ENCODE data around the gene SHISA8. TPM values are rescaled to one million over a fixed set of nuclear protein-coding genes. Genes with fewer than 3 reads are reported as not detected.

SHISA8 gene
- total RNA-seq, 1 donor from 2014 or later: not detected

GRCh38 chr22:41914611-41915034 is 251 bp downstream of the SHISA8 start:
- H3K36me3 ChIP-seq: no peaks in the 10 kb centered on the region
- intact Hi-C loops (cut with DNase I): no loop called here
- H3K9me3 ChIP-seq: no peaks in the 10 kb centered on the region
- peaks cover 13 to 19% of the 10 kb centered on the region in 2 donors for H3K4me1 ChIP-seq
- peak overlapping the region; percentile 47 to 62 for H3K4me3 ChIP-seq
- no peak overlapping the region for H3K27ac ChIP-seq
- TF ChIP-seq, protein P1, sequence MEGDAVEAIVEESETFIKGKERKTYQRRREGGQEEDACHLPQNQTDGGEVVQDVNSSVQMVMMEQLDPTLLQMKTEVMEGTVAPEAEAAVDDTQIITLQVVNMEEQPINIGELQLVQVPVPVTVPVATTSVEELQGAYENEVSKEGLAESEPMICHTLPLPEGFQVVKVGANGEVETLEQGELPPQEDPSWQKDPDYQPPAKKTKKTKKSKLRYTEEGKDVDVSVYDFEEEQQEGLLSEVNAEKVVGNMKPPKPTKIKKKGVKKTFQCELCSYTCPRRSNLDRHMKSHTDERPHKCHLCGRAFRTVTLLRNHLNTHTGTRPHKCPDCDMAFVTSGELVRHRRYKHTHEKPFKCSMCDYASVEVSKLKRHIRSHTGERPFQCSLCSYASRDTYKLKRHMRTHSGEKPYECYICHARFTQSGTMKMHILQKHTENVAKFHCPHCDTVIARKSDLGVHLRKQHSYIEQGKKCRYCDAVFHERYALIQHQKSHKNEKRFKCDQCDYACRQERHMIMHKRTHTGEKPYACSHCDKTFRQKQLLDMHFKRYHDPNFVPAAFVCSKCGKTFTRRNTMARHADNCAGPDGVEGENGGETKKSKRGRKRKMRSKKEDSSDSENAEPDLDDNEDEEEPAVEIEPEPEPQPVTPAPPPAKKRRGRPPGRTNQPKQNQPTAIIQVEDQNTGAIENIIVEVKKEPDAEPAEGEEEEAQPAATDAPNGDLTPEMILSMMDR (IDR thresholded peaks at IDR 0.05): no peak
- no peak for DNase-seq (ENCODE audit: low spot score in 2 of 2)
- peaks cover 40% of the 10 kb centered on the region for H3K27me3 ChIP-seq

DNA sequence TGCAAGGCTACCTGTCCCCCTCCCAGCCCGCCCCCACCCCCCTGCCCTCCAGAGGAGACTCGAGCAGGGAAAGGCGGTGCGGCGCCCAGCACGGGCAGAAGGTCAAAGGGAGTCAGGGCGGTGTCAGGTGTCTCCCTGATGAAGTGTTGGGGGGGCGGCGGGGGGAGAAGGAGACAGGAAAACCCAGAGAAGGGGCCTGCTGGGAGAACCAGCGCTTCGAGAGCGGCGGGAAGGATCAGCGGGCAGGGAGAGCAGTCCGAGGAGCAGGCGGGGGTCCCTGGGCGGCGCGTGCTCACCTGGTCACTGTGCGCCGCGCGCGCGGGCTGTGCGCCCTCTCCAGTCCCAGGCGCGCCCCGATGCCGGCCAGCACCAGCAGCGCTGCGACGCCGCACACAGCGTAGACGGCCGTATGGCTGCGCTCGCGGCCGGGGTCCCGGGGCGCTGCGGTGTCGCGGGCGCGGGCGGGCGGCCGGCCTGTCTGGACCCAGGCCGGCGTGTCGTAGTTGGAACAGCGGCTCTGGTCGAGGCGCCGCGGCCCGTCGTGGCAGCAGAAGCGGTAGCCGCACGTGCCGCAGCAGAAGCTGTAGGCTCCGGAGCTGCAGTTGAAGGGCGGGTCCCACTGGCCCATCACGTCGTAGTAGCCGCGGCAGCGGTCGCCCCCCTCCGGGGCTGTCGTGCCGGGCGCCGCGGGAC is 886 bp downstream of the SHISA8 start:
- TF ChIP-seq, protein P1 (IDR thresholded peaks at IDR 0.05): no peak
- Histone ChIP-seq H3K36me3 (no peaks in the 10 kb centered on the region), H3K4me1 (peaks cover 13 to 16% of the 10 kb centered on the region in 2 donors), H3K9me3 (no peaks in the 10 kb centered on the region), H3K4me3 (peak overlapping the region in 1 of 2 donors; percentile 26), H3K27me3 (peaks cover 40% of the 10 kb centered on the region), H3K27ac (no peak overlapping the region)
- intact Hi-C loops (cut with DNase I): no loop called here
- DNase-seq (ENCODE audit: low spot score in 2 of 2): no peak

DNA sequence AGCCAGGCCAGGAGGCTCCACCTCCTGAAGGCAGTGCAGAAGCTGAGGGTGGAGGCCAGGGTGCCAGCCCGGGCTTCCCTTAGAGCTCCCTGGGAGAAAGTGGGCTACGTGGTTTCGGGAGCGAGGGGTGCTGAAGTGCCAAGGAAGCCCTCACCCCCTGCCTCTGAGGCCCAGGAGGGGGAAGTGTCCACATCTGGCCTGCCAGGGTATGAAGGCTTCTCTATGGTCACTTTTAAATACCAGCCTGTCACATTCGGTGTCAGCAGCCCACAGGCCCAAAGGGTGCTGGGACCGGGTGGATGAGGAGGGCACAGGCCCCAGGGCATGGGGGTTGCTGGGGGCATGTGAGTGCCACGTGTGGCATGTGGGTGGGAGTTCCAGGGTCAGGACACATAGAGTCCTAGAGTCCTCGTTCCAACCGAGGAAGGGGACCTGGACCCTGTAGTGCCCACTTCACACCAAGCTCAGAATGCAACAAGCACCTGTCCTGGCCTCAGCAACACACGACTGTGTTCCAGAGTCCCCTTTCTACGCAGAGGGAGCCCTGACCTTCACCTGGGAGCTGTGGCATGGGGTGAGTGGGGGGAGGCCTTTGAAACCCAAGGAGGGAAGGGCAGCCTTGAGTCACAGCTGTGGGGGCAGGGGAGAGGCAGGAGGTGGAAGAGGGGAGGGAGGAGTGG is 1.7 kb downstream of the SHISA8 start:
- Histone ChIP-seq H3K27ac (no peak overlapping the region), H3K9me3 (no peaks in the 10 kb centered on the region), H3K27me3 (peaks cover 40% of the 10 kb centered on the region), H3K36me3 (no peaks in the 10 kb centered on the region), H3K4me1 (peaks cover 13 to 16% of the 10 kb centered on the region in 2 donors), H3K4me3 (no peak overlapping the region)
- no peak for DNase-seq (ENCODE audit: low spot score in 2 of 2)
- TF ChIP-seq, protein P1 (IDR thresholded peaks at IDR 0.05): no peak
- intact Hi-C loops (cut with DNase I): no loop called here

DNA sequence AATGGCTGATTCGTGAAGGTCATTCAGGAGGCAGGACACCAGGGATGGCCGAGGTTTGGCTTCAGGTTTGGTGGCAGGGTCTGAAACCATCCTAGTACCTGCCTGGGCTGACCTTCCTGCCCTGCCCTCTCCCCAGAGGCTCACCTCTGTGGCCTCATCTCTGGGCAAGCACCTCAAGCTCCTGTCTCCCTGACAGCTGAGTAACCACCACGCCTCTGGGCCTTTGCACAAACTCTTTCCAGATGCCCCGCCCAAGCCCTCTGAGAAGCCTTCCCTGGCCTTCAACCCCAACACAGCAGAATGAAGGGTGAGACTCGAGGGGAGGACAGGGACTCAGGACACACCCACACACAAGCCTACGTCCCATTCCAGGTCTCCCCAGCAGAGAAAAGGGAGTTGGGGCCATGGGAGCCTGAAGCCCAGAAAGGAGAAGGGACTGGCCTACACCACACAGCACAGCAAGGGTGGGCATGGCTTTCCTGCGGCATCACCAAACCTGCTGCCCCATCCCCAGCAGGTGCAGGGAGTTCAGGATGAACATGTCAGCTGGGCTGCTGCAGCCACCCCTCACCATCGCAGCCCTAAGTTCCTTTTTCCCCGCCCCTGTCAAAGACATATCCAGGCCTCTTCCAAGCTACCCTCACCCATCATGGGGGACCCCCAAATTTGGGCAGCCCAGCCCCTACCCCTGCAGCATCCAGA is 2.4 kb downstream of the SHISA8 start:
- intact Hi-C loops (cut with DNase I): no loop called here
- no peaks in the 10 kb centered on the region for H3K9me3 ChIP-seq
- no peaks in the 10 kb centered on the region for H3K36me3 ChIP-seq
- H3K4me3 ChIP-seq: no peak overlapping the region
- peaks cover 13 to 16% of the 10 kb centered on the region in 2 donors for H3K4me1 ChIP-seq
- no peak overlapping the region for H3K27ac ChIP-seq
- TF ChIP-seq, protein P1 (IDR thresholded peaks at IDR 0.05): no peak
- DNase-seq (ENCODE audit: low spot score in 2 of 2): no peak
- peaks cover 40% of the 10 kb centered on the region for H3K27me3 ChIP-seq

- TF ChIP-seq, protein P1 (IDR thresholded peaks at IDR 0.05): no peak
- Histone ChIP-seq H3K4me3 (peak overlapping the region in 1 of 2 donors; percentile 55), H3K27me3 (peaks cover 40% of the 10 kb centered on the region), H3K36me3 (peaks cover 0 to 11% of the 10 kb centered on the region in 2 donors), H3K9me3 (no peaks in the 10 kb centered on the region), H3K4me1 (peaks cover 13 to 16% of the 10 kb centered on the region in 2 donors), H3K27ac (no peak overlapping the region)
- intact Hi-C loops (cut with DNase I): no loop called here
- DNase-seq (ENCODE audit: low spot score in 2 of 2): no peak
These were observed 3.8 kb downstream of the SHISA8 start for GRCh38 chr22:41911001-41911611.

All from ascending aorta (tissue), 2 donors.